ENCODE results near the gene POTEB.
"Not testable (repeated sequence)": the region's sequence is repeated elsewhere in the genome, so short reads cannot be mapped to it uniquely, and the experiment has no call there.

The POTEB gene

DNA sequence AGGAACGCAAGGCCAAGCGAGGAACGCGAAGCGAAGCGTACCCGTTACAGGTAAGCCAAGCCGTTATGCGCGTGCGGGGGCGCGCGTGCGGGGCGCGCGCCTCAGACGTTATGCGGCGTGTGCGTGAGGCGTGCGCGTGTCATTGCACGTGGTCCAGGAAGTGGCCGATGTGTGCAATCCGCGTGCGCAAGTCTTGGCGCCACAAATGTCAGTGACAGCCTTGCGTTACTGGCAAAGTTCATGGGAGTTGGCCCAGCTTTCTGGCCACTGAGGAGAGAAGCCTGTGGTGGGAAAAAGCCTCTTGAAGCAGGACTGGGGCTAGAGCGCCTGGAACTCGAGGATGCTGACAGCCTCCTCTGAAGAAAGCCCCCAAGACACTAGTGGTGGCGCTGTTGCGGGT, at the start of gene POTEB:
POTEB (minus strand) TSS at position 101 of the 400 bp plus-strand sequence. CDS start 489 bp downstream, outside the sequence.
- not testable (repeated sequence) for DNase-seq (ENCODE audit: low read depth in 2 of 2)

GRCh38 chr15:21890955-21891354, 13.4 kb upstream of the POTEB start:
- DNase-seq (ENCODE audit: low read depth in 2 of 2): not testable (repeated sequence)

DNA sequence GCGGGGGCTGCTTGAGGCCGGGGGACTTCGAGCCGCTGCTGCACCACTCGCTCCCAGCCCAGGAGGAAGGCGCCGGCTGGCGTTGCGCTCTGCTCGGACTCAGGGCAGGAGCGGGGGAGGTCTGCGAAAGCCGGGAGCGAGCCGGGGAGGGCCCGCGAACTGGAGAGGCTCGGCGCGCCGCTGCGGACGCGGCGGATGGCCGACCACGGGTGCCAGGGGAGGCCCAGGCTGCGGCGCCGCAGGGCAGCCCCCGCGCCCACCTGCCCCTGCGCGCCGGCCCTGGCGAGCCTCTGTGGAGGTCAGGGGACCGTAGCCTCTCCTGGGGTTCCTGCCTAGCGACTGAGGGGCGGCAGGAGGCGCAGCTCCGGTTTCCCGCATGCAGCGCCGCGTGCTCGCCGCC, 12.0 kb upstream of the POTEB start:
- not testable (repeated sequence) for DNase-seq (ENCODE audit: low read depth in 2 of 2)

DNA sequence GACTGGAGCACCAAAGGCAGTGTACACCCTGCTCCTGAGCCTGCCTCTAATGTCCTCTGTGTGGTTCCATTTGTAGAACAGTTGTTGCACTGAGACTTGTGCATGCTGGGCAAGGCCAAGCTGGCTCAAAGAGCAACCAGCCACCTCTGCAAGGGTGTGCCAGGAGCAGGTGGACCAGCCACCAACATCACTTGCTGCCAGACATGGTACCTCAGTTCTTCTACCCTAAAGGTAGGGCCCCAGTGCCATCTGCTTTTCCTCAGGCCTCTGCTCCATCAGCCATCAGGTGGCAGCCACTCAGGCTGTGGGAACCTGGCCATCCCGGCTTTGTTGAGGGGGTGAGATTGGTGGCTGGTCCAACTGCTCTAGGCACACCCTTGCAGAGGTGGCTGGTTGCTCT, 38.7 kb downstream of the POTEB start:
- not testable (repeated sequence) for DNase-seq (ENCODE audit: low read depth in 2 of 2)
